Fibroblast of lung (primary cell): ENCODE results near the gene DNM3. TPM values are rescaled to one million over a fixed set of nuclear protein-coding genes. Genes with fewer than 3 reads are reported as not detected.
"Not testable (repeated sequence)": the region's sequence is repeated elsewhere in the genome, so short reads cannot be mapped to it uniquely, and the experiment has no call there.

Source experiments
- DNase-seq, 2 donors: peaks; one replicate each; pipeline versions ENCODE4 v3.0.0 to v3.0.0-alpha.2; 2010; ENCODE audit warnings: low read depth in 2 of 2
- H2AFZ ChIP-seq: 2 replicates; pipeline ENCODE4 v1.5.1; 2012; ENCODE audit warnings: low read length, control low read depth, inconsistent platforms
- H3K27ac ChIP-seq: 2 replicates; pipeline ENCODE4 v1.5.1; 2011; ENCODE audit warnings: low read length, control low read depth; ENCODE audit not compliant: insufficient read depth
- H3K27me3 ChIP-seq: 2 replicates; pipeline ENCODE4 v1.5.1; 2011; ENCODE audit warnings: mild to moderate bottlenecking, low read length; ENCODE audit not compliant: control insufficient read depth, insufficient read depth
- H3K36me3 ChIP-seq: 2 replicates; pipeline ENCODE4 v1.5.1; 2011; ENCODE audit warnings: low read length; ENCODE audit not compliant: control insufficient read depth, insufficient read depth
- H3K4me1 ChIP-seq: 2 replicates; pipeline ENCODE4 v1.5.1; 2011; ENCODE audit warnings: low read length; ENCODE audit not compliant: control insufficient read depth, insufficient read depth; ENCODE audit errors: extremely low read depth
- H3K4me2 ChIP-seq: 2 replicates; pipeline ENCODE4 v1.5.1; 2011; ENCODE audit warnings: low read length, control low read depth; ENCODE audit not compliant: insufficient read depth; ENCODE audit errors: extremely low read depth
- H3K4me3 ChIP-seq, 4 experiments: fragments of 200-600 bp in 1 of 4; sonication (generic) in 1 of 4; replicated peaks in 1 of 4; 2 replicates each; pipeline ENCODE4 v1.5.1; 2011 to 2016; ENCODE audit warnings: low read length in 4 of 4, low read depth in 3 of 4, mild to moderate bottlenecking in 3 of 4, control low read depth in 2 of 4, inconsistent platforms in 1 of 4, mixed read lengths in 1 of 4; ENCODE audit not compliant: insufficient read depth in 1 of 4; ENCODE audit errors: control extremely low read depth in 1 of 4
- H3K79me2 ChIP-seq: 2 replicates; pipeline ENCODE4 v1.5.1; 2012; ENCODE audit warnings: mild to moderate bottlenecking, low read length, inconsistent platforms; ENCODE audit not compliant: control insufficient read depth, insufficient read depth
- H3K9ac ChIP-seq: 2 replicates; pipeline ENCODE4 v1.5.1; 2011; ENCODE audit warnings: mild to moderate bottlenecking, low read length, control low read depth; ENCODE audit not compliant: insufficient read depth
- H3K9me3 ChIP-seq: 2 replicates; pipeline ENCODE4 v1.5.1; 2012; ENCODE audit warnings: low read depth, low read length; ENCODE audit not compliant: control insufficient read depth, insufficient read depth
- H4K20me1 ChIP-seq: 2 replicates; pipeline ENCODE4 v1.5.1; 2011; ENCODE audit warnings: low read length; ENCODE audit not compliant: control insufficient read depth, insufficient read depth; ENCODE audit errors: extremely low read depth
- EZH2 ChIP-seq: IDR thresholded peaks from 2 replicates; pipeline ENCODE4 v1.5.1; 2012; ENCODE audit warnings: low read length, control low read depth, mild to moderate bottlenecking; ENCODE audit errors: missing control alignments
- polyA plus RNA-seq, 2 donors: library from polyadenylated mRNA; depleted of rRNA in 1 of 2; stranded (reverse) in 1 of 2; unstranded in 1 of 2; fragments of >200 nt; gene quantifications; 2 replicates each; pipeline ENCODE4 v1.2.1, GENCODE V29; 2011 to 2012; ENCODE audit warnings: missing spikeins in 1 of 2
- total RNA-seq: library from RNA; depleted of rRNA; stranded (reverse); fragments of >200 nt; gene quantifications from 2 replicates; pipeline ENCODE4 v1.2.1, GENCODE V29; 2014
- TF ChIP-seq, protein P1 (sequence below), 2 donors: IDR thresholded peaks in 1 of 2; conservative IDR thresholded peaks in 1 of 2; 1 replicate in 1 of 2; 2 replicates in 1 of 2; pipeline ENCODE4 v1.5.1; 2011 to 2012; ENCODE audit warnings: low read length in 2 of 2, control low read depth in 1 of 2, inconsistent platforms in 1 of 2, low read depth in 1 of 2, mild to moderate bottlenecking in 1 of 2

The DNM3 gene
- total and polyA plus RNA-seq, 2 donors (not counting 1 experiment from before 2014, with no cell fraction given), result 1.6 to 3.6 TPM

DNA sequence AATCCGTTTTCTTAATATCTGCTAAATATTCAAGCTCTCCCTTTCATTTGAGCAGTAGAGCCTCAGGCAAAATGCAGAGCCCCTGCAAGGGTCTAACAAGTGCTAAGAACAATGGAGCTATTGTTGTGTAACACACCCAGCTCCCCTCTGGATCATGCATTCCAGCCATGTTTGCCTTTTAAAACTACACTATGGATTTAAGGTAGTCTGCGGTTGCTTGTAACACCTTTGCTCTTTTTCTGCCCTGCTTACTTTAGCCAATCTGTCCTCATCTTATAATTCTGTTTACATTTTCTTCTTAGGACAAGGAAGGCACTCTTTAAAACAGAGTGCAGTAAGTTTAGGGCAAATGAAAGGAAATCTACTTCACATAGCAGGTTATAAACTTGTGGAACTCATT is 519.2 kb downstream of the DNM3 start:
- Histone ChIP-seq H3K9me3 (no peaks in the 10 kb centered on the region), H3K36me3 (no peaks in the 10 kb centered on the region), H2AFZ (no peak overlapping the region), H4K20me1 (no peaks in the 10 kb centered on the region), H3K27me3 (no peaks in the 10 kb centered on the region), H3K27ac (no peak overlapping the region), H3K4me1 (peaks cover 18% of the 10 kb centered on the region), H3K79me2 (no peaks in the 10 kb centered on the region), H3K4me3 (no peak overlapping the region), H3K9ac (no peak overlapping the region), H3K4me2 (no peak overlapping the region)
- no peak for TF ChIP-seq EZH2
- TF ChIP-seq, protein P1, sequence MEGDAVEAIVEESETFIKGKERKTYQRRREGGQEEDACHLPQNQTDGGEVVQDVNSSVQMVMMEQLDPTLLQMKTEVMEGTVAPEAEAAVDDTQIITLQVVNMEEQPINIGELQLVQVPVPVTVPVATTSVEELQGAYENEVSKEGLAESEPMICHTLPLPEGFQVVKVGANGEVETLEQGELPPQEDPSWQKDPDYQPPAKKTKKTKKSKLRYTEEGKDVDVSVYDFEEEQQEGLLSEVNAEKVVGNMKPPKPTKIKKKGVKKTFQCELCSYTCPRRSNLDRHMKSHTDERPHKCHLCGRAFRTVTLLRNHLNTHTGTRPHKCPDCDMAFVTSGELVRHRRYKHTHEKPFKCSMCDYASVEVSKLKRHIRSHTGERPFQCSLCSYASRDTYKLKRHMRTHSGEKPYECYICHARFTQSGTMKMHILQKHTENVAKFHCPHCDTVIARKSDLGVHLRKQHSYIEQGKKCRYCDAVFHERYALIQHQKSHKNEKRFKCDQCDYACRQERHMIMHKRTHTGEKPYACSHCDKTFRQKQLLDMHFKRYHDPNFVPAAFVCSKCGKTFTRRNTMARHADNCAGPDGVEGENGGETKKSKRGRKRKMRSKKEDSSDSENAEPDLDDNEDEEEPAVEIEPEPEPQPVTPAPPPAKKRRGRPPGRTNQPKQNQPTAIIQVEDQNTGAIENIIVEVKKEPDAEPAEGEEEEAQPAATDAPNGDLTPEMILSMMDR (conservative IDR thresholded peaks at IDR 0.05 in 1 of 2, IDR thresholded peaks at IDR 0.05 in 1 of 2; ENCODE audit: low read depth in 1 of 2, low read length in 2 of 2), result no peak
- DNase-seq, result peak in 1 of 2 donors; percentile 68

DNA sequence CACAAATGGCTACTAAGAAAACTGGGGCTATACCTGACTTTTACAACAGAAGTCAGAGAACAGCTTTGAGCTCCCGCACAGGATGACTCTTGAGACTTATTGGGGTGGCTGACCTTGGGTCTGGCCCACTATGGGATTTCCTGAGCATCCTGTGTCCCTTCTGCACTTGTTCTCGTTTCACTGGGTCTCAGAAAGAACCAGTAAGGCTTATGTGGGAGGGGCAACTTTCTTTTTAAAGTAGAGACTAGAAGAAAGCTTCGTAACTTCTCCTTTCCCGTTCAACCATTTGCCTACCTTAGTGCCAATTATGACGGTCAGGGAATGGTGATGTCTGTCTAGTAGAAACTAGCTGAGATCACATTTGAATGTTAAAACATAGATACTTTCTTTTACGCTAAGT is 519.7 kb downstream of the DNM3 start:
- Histone ChIP-seq H3K9ac (no peak overlapping the region), H3K36me3 (no peaks in the 10 kb centered on the region), H3K27ac (no peak overlapping the region), H3K9me3 (no peaks in the 10 kb centered on the region), H2AFZ (no peak overlapping the region), H3K79me2 (no peaks in the 10 kb centered on the region), H3K4me3 (no peak overlapping the region), H3K4me1 (peaks cover 18% of the 10 kb centered on the region), H3K27me3 (no peaks in the 10 kb centered on the region), H4K20me1 (no peaks in the 10 kb centered on the region), H3K4me2 (no peak overlapping the region)
- no peak for DNase-seq
- no peak for TF ChIP-seq EZH2

DNA sequence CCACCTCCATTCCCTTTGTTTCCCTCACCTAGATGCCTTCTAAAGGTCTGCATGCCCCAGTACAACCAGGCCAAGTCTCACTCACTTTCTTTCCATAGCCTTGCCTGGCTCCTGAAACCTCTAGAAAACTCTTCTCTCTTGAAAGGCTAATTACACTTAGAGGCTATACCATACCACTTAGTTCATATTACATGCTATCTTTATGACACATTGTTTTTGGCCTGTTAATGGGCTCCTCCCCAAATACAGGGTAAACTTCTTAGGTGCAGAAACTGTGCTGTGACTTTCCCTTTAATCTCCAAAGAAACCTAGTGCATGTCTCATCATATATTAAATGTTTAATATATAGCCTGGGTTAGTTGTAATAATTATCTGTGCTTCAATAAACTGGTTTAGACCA is 522.6 kb downstream of the DNM3 start:
- H3K9me3 ChIP-seq, result no peaks in the 10 kb centered on the region
- H3K9ac ChIP-seq, result no peak overlapping the region
- DNase-seq, result no peak
- H3K27ac ChIP-seq, result no peak overlapping the region
- no peak overlapping the region for H3K4me3 ChIP-seq
- TF ChIP-seq EZH2, result no peak
- TF ChIP-seq, protein P1 (conservative IDR thresholded peaks at IDR 0.05 in 1 of 2, IDR thresholded peaks at IDR 0.05 in 1 of 2; ENCODE audit: low read depth in 1 of 2, low read length in 2 of 2), result no peak
- no peak overlapping the region for H3K4me2 ChIP-seq
- no peaks in the 10 kb centered on the region for H3K79me2 ChIP-seq
- H2AFZ ChIP-seq, result no peak overlapping the region
- H3K27me3 ChIP-seq, result no peaks in the 10 kb centered on the region
- H3K4me1 ChIP-seq, result peaks cover 7% of the 10 kb centered on the region
- H4K20me1 ChIP-seq, result no peaks in the 10 kb centered on the region
- H3K36me3 ChIP-seq, result no peaks in the 10 kb centered on the region

DNA sequence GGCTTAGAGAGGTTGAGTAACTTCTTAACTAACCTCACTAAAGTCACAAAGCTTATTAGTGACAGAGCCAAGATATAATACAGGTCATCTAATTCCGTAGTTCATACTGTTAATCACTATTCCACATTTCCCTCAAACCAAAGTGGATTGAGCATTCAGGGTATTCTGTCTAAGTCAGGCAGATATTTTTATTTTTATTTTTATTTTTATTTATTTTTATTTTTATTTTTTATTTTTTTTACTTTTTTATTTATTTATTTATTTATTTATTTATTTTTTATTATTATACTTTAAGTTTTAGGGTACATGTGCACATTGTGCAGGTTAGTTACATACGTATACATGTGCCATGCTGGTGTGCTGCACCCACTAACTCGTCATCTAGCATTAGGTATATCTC is 530.3 kb downstream of the DNM3 start:
- not testable (repeated sequence) for H2AFZ ChIP-seq, H4K20me1 ChIP-seq, H3K9me3 ChIP-seq, DNase-seq, H3K9ac ChIP-seq, H3K4me1 ChIP-seq, H3K79me2 ChIP-seq, H3K27ac ChIP-seq, H3K4me3 ChIP-seq, H3K27me3 ChIP-seq, H3K36me3 ChIP-seq, H3K4me2 ChIP-seq
